Activated CD8-positive, alpha-beta memory T cell treated with anti-CD3 and anti-CD28 coated beads for 1 hour (primary cell): ENCODE results near the gene SULF2.

Source experiments
- DNase-seq, 2 donors: peaks; one replicate each; pipeline ENCODE4 v3.0.0-alpha.2; 2020; ENCODE audit warnings: low read depth in 1 of 2; ENCODE audit errors: extremely low read depth in 1 of 2

The SULF2 gene

GRCh38 chr20:47765271-47765670 is 20.0 kb downstream of the SULF2 start:
- DNase-seq = no peak

- DNase-seq = no peak
Measured at GRCh38 chr20:47764154-47764733, 21.0 kb downstream of the SULF2 start.

- DNase-seq = no peak
Measured at GRCh38 chr20:47762699-47763268, 22.5 kb downstream of the SULF2 start.

- no peak for DNase-seq
Measured at GRCh38 chr20:47761482-47762047, 23.7 kb downstream of the SULF2 start.

GRCh38 chr20:47760686-47761481 is 24.4 kb downstream of the SULF2 start:
- DNase-seq = no peak

- no peak for DNase-seq
Measured at GRCh38 chr20:47758517-47759450, 26.5 kb downstream of the SULF2 start.

GRCh38 chr20:47757145-47758035 is 27.9 kb downstream of the SULF2 start:
- no peak for DNase-seq

- DNase-seq = no peak
Measured at GRCh38 chr20:47754946-47755652, 30.2 kb downstream of the SULF2 start.

GRCh38 chr20:47754388-47754715 is 30.9 kb downstream of the SULF2 start:
- DNase-seq = no peak

- no peak for DNase-seq
Measured at GRCh38 chr20:47753576-47754387, 31.5 kb downstream of the SULF2 start.

- no peak for DNase-seq
Measured at GRCh38 chr20:47751449-47751848, 33.8 kb downstream of the SULF2 start.

- no peak for DNase-seq
Measured at GRCh38 chr20:47749339-47749738, 35.9 kb downstream of the SULF2 start.

GRCh38 chr20:47748823-47749222 is 36.5 kb downstream of the SULF2 start:
- DNase-seq = no peak

- DNase-seq = no peak
Measured at GRCh38 chr20:47748069-47748468, 37.2 kb downstream of the SULF2 start.

GRCh38 chr20:47747669-47748031 is 37.6 kb downstream of the SULF2 start:
- DNase-seq = no peak

GRCh38 chr20:47744803-47745202 is 40.5 kb downstream of the SULF2 start:
- no peak for DNase-seq

GRCh38 chr20:47743671-47744070 is 41.6 kb downstream of the SULF2 start:
- no peak for DNase-seq
